Suprapubic skin (tissue), 4 donors: ENCODE results near the gene CYP2J2.

Source experiments
- CTCF ChIP-seq, 2 donors: fragments of 200-600 bp in 1 of 2; fragments of 450-650 bp in 1 of 2; sonication (generic) in 1 of 2; IDR thresholded peaks; one replicate each; pipeline ENCODE4 v1.5.1; 2016 to 2019; ENCODE audit warnings: antibody characterized with exemption in 2 of 2, mild to moderate bottlenecking in 1 of 2, moderate library complexity in 1 of 2
- EP300 ChIP-seq: sonication (generic); formaldehyde crosslinking; IDR thresholded peaks from one replicate; pipeline ENCODE4 v1.6.1; 2017; ENCODE audit warnings: antibody characterized with exemption
- POLR2A ChIP-seq, 2 donors: fragments of 450-650 bp; IDR thresholded peaks; one replicate each; pipeline ENCODE4 v1.6.1; 2017; ENCODE audit warnings: antibody characterized with exemption in 2 of 2, mild to moderate bottlenecking in 2 of 2, moderate library complexity in 2 of 2
- POLR2AphosphoS5 ChIP-seq, 3 donors: sonication (generic); formaldehyde crosslinking; IDR thresholded peaks; one replicate each; pipeline ENCODE4 v1.6.1; 2017; ENCODE audit warnings: antibody characterized with exemption in 3 of 3

- no peak for TF ChIP-seq EP300
- no peak for TF ChIP-seq CTCF (IDR thresholded peaks at IDR 0.05)
- TF ChIP-seq POLR2A (IDR thresholded peaks at IDR 0.05) = no peak
- TF ChIP-seq POLR2AphosphoS5 (IDR thresholded peaks at IDR 0.05) = no peak
Observed at GRCh38 chr1:59892841-59893811, 33.4 kb downstream of the CYP2J2 start.
